ENCODE measurements around the gene EFCAB11. TPM values are rescaled to one million over a fixed set of nuclear protein-coding genes. Genes with fewer than 3 reads are reported as not detected.

Gene EFCAB11
- total RNA-seq, 2 donors from 2014 or later, result 8.2 to 9.6 TPM

DNA sequence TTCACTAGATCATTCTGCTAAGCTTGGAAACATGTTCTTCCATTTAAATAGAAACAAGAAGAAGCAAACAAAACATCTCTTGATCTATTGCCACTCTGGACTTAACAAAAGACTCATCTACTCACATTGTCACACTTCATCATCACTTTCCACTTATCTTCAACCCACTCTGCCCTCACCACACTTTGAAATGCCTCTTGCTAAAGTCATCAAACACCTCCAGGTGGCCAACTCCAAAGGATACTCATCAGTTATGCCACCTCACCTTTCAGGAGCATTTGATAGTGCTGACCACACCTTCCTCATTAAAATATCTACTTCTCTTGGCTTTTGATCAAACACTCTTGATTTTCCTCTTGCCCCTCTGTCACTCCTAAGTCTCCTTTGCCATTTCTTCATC, 7.2 kb downstream of the EFCAB11 start:
- H3K4me1 ChIP-seq (replicated peaks), result no peaks in the 10 kb centered on the region
- no peaks in the 10 kb centered on the region for H3K27me3 ChIP-seq (replicated peaks; ENCODE audit: insufficient read depth)
- H3K27ac ChIP-seq, result no peak overlapping the region
- H3K4me3 ChIP-seq, result no peak overlapping the region
- H3K9me3 ChIP-seq, result no peaks in the 10 kb centered on the region
- intact Hi-C loops (cut with DNase I), result no loop called here
- no peak for DNase-seq (ENCODE audit: low spot score)
- H3K36me3 ChIP-seq, result no peaks in the 10 kb centered on the region
- TF ChIP-seq POLR2AphosphoS5 (IDR thresholded peaks at IDR 0.05), result no peak
- TF ChIP-seq, protein P1, sequence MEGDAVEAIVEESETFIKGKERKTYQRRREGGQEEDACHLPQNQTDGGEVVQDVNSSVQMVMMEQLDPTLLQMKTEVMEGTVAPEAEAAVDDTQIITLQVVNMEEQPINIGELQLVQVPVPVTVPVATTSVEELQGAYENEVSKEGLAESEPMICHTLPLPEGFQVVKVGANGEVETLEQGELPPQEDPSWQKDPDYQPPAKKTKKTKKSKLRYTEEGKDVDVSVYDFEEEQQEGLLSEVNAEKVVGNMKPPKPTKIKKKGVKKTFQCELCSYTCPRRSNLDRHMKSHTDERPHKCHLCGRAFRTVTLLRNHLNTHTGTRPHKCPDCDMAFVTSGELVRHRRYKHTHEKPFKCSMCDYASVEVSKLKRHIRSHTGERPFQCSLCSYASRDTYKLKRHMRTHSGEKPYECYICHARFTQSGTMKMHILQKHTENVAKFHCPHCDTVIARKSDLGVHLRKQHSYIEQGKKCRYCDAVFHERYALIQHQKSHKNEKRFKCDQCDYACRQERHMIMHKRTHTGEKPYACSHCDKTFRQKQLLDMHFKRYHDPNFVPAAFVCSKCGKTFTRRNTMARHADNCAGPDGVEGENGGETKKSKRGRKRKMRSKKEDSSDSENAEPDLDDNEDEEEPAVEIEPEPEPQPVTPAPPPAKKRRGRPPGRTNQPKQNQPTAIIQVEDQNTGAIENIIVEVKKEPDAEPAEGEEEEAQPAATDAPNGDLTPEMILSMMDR (IDR thresholded peaks at IDR 0.05), result no peak
- no peak for TF ChIP-seq POLR2A (IDR thresholded peaks at IDR 0.05)

DNA sequence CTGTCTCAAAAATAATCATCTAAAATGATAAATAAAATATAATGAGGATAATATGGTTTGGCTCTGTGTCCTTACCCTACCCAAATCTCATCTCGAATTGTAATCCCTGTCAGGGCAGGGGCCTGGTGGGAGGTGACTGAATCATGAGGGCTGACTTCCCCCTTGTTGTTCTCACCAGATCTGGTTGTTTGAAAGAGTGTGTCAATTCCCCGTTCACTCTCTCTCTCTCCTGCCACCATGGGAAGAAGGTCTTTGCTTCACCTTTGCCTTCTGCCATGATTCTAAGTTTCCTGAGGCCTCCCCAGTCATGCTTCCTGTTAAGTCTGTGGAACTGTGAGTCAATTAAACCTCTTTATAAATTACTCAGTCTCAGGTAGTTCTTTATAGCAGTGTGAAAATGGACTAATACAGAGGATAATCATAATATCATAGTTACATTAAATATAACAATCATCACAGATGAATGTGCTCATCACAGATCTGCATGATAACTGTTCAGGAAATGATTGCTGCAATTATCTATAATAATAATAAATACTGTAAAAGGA, 12.6 kb downstream of the EFCAB11 start:
- no peak for DNase-seq (ENCODE audit: low spot score)
- H3K4me3 ChIP-seq, result no peak overlapping the region
- no peak for TF ChIP-seq POLR2AphosphoS5 (IDR thresholded peaks at IDR 0.05)
- TF ChIP-seq, protein P1 (IDR thresholded peaks at IDR 0.05), result no peak
- intact Hi-C loops (cut with DNase I), result no loop called here
- no peak overlapping the region for H3K27ac ChIP-seq
- H3K9me3 ChIP-seq, result no peaks in the 10 kb centered on the region
- no peaks in the 10 kb centered on the region for H3K4me1 ChIP-seq (replicated peaks)
- WGBS, result 96% methylated on average over 2 of the region's 2 CpGs
- no peaks in the 10 kb centered on the region for H3K27me3 ChIP-seq (replicated peaks; ENCODE audit: insufficient read depth)
- H3K36me3 ChIP-seq, result no peaks in the 10 kb centered on the region

DNA sequence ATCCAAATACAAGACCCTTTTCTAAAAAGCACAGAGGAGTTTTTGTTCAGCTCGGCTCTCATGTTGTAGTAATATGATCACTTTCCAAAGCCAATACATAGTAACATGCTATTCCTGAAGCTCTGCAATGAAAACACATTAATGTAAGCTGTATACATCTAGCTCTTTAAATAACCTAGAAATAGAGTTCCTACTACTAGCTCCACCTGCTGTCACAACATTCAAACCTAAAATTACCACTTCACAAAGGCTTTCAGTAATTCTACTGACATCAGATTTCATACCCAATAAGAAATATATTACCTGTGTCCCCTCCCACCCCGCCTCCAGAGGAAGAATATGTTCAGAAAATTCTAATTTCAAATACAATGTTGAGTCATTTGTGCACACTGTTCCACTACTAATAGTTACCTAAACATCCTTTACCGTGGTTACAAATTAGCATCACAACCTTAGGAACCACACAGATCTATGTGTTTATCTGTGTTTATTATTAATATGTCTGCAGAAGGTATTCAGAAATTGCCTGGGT, 17.8 kb downstream of the EFCAB11 start:
- DNase-seq (ENCODE audit: low spot score), result no peak
- intact Hi-C loops (cut with DNase I), result no loop called here
- no peak for TF ChIP-seq POLR2AphosphoS5 (IDR thresholded peaks at IDR 0.05)
- TF ChIP-seq POLR2A (IDR thresholded peaks at IDR 0.05), result no peak
- TF ChIP-seq, protein P1 (IDR thresholded peaks at IDR 0.05), result no peak
- WGBS, result 62% methylated on average over 3 of the region's 3 CpGs
- Histone ChIP-seq H3K4me3 (no peak overlapping the region), H3K36me3 (no peaks in the 10 kb centered on the region), H3K27me3 (replicated peaks; ENCODE audit: insufficient read depth) (no peaks in the 10 kb centered on the region), H3K4me1 (replicated peaks) (no peaks in the 10 kb centered on the region), H3K27ac (no peak overlapping the region), H3K9me3 (no peaks in the 10 kb centered on the region)

DNA sequence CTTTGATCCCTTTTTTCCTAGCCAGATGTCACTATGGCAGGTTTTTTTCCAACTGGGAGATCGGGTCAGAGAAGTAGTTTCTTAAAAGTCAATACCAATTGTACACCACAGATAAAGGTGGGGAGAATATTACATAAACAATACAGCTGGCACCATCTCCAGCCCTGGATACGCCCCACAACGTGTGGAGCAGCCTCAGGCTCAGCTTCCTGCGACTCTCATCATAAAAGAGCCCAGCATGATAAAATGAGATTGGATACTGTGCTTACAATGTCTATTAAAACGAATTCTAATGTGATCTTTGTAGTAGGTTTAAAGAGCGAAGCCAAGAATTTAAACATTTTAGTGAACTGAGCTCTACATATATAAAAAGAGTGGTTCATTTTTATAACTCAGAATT, 21.5 kb downstream of the EFCAB11 start:
- TF ChIP-seq, protein P1 (IDR thresholded peaks at IDR 0.05), result no peak
- TF ChIP-seq POLR2A (IDR thresholded peaks at IDR 0.05) (no peak), POLR2AphosphoS5 (IDR thresholded peaks at IDR 0.05) (no peak)
- DNase-seq (ENCODE audit: low spot score), result no peak
- WGBS, result 39% methylated on average over 6 of the region's 6 CpGs
- intact Hi-C loops (cut with DNase I), result no loop called here
- no peaks in the 10 kb centered on the region for H3K27me3 ChIP-seq (replicated peaks; ENCODE audit: insufficient read depth)
- H3K36me3 ChIP-seq, result no peaks in the 10 kb centered on the region
- no peak overlapping the region for H3K4me3 ChIP-seq
- no peak overlapping the region for H3K27ac ChIP-seq
- no peaks in the 10 kb centered on the region for H3K9me3 ChIP-seq
- H3K4me1 ChIP-seq (replicated peaks), result no peaks in the 10 kb centered on the region

DNA sequence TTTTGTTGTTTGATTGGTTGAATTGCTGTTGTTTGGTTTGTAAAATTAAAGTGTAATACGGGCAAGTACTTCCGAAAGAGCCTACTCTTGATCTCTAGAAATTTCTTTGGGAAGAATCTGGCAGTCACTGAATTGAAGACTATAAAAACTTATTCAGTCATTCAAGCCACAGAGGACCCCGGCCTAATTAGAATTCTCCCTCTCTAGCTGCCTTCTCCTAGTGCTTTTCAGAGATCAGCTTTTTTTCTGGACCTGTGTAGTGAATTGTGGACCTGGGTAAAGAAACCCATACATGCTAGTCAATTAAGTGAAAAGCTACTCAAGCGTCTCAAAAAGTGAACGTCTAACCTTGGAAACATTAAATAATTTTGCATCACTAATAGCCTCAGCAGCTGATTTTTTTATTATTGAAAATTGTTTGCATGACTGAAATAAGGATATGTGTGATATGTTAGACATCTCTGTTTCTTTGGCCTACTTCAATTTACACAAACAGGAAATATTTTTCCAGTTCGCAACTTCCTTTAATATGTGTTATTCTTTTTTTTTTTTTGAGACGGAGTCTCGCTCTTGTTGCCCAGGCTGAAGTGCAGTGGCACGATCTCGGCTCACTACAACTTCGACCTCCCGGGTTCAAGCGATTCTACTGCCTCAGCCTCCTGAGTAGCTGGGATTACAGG, 27.2 kb downstream of the EFCAB11 start:
- Histone ChIP-seq H3K27ac (no peak overlapping the region), H3K4me1 (replicated peaks) (no peaks in the 10 kb centered on the region), H3K4me3 (no peak overlapping the region), H3K9me3 (no peaks in the 10 kb centered on the region), H3K27me3 (replicated peaks; ENCODE audit: insufficient read depth) (no peaks in the 10 kb centered on the region), H3K36me3 (no peaks in the 10 kb centered on the region)
- intact Hi-C loops (cut with DNase I), result no loop called here
- no peak for DNase-seq (ENCODE audit: low spot score)
- 93% methylated on average over 13 of the region's 13 CpGs for WGBS
- TF ChIP-seq POLR2A (IDR thresholded peaks at IDR 0.05), result no peak
- TF ChIP-seq POLR2AphosphoS5 (IDR thresholded peaks at IDR 0.05), result no peak
- TF ChIP-seq, protein P1 (IDR thresholded peaks at IDR 0.05), result no peak
